HepG2 (cell line): ENCODE data around the gene ATP2C2. TPM values are rescaled to one million over a fixed set of nuclear protein-coding genes. Genes with fewer than 3 reads are reported as not detected.

ENCODE experiments used
- HOXD1 ChIP-seq: sonication (generic); formaldehyde crosslinking; IDR thresholded peaks from 2 replicates; pipeline ENCODE4 v1.5.0; 2020; ENCODE audit warnings: missing genetic modification reagents
- PHB2 ChIP-seq: fragments of 450-650 bp; IDR thresholded peaks from 2 replicates; pipeline ENCODE4 v1.6.1; 2018; ENCODE audit not compliant: partially characterized antibody
- POGZ ChIP-seq: sonication (generic); formaldehyde crosslinking; IDR thresholded peaks from 2 replicates; pipeline ENCODE4 v1.4.0; 2020; ENCODE audit warnings: mild to moderate bottlenecking, missing genetic modification reagents
- RBFOX2 ChIP-seq: fragments of 200-400 bp; formaldehyde crosslinking; IDR thresholded peaks from 2 replicates; pipeline ENCODE4 v1.6.1; 2017; ENCODE audit warnings: low read depth, mild to moderate bottlenecking, low read length
- SIN3A ChIP-seq: IDR thresholded peaks from 2 replicates; pipeline ENCODE4 v1.6.1; 2011; ENCODE audit warnings: low read depth, mild to moderate bottlenecking, control low read depth, low read length, borderline replicate concordance
- SYNCRIP ChIP-seq: fragments of 200-400 bp; formaldehyde crosslinking; IDR thresholded peaks from 2 replicates; pipeline ENCODE4 v1.6.1; 2018; ENCODE audit warnings: mild to moderate bottlenecking, low read depth, low read length; ENCODE audit not compliant: insufficient read depth
- USF2 ChIP-seq, 2 experiments: sonication (generic) in 1 of 2; formaldehyde crosslinking in 1 of 2; IDR thresholded peaks; 2 replicates each; pipeline versions ENCODE4 v1.5.1 to v1.6.1; 2011 to 2020; ENCODE audit warnings: borderline replicate concordance in 1 of 2, low read depth in 1 of 2, low read length in 1 of 2, mild to moderate bottlenecking in 1 of 2, missing genetic modification reagents in 1 of 2, moderate library complexity in 1 of 2
- ZNF180 ChIP-seq: sonication (generic); formaldehyde crosslinking; IDR thresholded peaks from 2 replicates; pipeline ENCODE4 v1.4.0; 2020; ENCODE audit warnings: low read depth, missing genetic modification reagents, borderline replicate concordance
- ZNF318 ChIP-seq: sonication (generic); formaldehyde crosslinking; IDR thresholded peaks from 2 replicates; pipeline ENCODE4 v1.4.0; 2020; ENCODE audit warnings: mild to moderate bottlenecking, missing genetic modification reagents
- ZNF354B ChIP-seq: sonication (generic); formaldehyde crosslinking; IDR thresholded peaks from 2 replicates; pipeline ENCODE4 v1.8.0; 2022; ENCODE audit warnings: mild to moderate bottlenecking, missing genetic modification reagents
- ZNF839 ChIP-seq: sonication (generic); formaldehyde crosslinking; IDR thresholded peaks from 2 replicates; pipeline ENCODE4 v1.4.0; 2020; ENCODE audit warnings: missing genetic modification reagents, mild to moderate bottlenecking, borderline replicate concordance
- polyA plus RNA-seq, 8 experiments: library from polyadenylated mRNA; depleted of rRNA in 3 of 8; stranded (reverse) in 7 of 8; unstranded in 1 of 8; fragments of >200 nt; fragmentation: Illumina TruSeq in 4 of 8; extraction: Trizol in 4 of 8; gene quantifications; 2 replicates each; pipeline versions ENCODE4 v1.2.1 to v1.2.3, GENCODE V29; 2011 to 2016; ENCODE audit warnings: low read depth in 4 of 8, missing spikeins in 1 of 8, mixed read lengths in 1 of 8; ENCODE audit not compliant: insufficient read depth in 1 of 8
- total RNA-seq, 5 experiments: library from RNA; depleted of rRNA; stranded (reverse); fragments of >200 nt; fragmentation: Illumina TruSeq; extraction: Trizol; gene quantifications; 2 replicates each; pipeline ENCODE4 v1.2.3, GENCODE V29; 2016; ENCODE audit warnings: low read depth in 1 of 5
- TF ChIP-seq, protein P1 (sequence below): sonication (generic); formaldehyde crosslinking; IDR thresholded peaks from 2 replicates; pipeline ENCODE4 v1.8.0; 2022; ENCODE audit warnings: missing genetic modification reagents, mild to moderate bottlenecking, moderate library complexity, borderline replicate concordance
- TF ChIP-seq, protein P2 (sequence below): sonication (generic); formaldehyde crosslinking; IDR thresholded peaks from 2 replicates; pipeline ENCODE4 v1.5.1; 2020; ENCODE audit warnings: missing genetic modification reagents, mild to moderate bottlenecking, borderline replicate concordance

The ATP2C2 gene
- total and polyA plus RNA-seq, 2 of the 13 experiments (the other 11 are each of a cell fraction or from before 2014, with no cell fraction given): 0.07 TPM; not detected in 1

DNA sequence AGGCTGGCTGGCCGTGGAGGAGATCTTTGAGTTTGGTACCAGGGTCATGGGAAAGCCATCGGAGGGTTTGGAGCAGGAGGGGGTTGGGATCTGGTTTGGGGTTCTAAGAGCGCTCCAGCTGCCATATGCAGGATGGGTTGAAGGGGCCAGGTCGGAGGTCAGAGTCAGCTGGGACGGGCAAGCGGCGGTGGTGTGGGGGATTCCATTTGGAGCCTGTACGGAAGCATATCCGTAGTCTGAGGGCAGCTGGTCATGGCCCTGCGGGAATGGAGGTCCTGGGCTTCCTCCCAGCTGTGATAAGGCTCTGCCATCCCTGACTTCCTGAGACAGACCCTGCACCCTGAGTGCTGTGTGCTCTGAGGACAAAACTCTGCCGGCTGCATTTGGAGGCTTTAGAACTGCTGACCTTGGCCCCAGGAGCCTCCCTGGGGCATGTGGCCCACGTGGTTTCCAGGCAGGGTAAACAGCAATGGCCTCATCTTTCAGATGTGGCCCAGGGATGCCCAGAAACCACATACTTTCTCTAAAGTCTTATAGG is 46.5 kb downstream of the ATP2C2 start (continued):
- TF ChIP-seq ZNF318 (CRISPR knock-in tag) (no peak), ZNF839 (no peak), ZNF180 (CRISPR knock-in tag) (no peak), USF2 (IDR thresholded peaks at IDR 0.05; ENCODE audit: low read depth, low read length) (peak; percentile 85), USF2 (CRISPR knock-in tag; IDR thresholded peaks at IDR 0.05; ENCODE audit: borderline replicate concordance) (peak; percentile 95; the same call in 1 of the 2 replicates), ZNF354B (no peak), HOXD1 (CRISPR knock-in tag) (peak; percentile 86), RBFOX2 (no peak), SIN3A (0 out of 2 replicates have a peak, but pooled peaks have one; percentile 24), SYNCRIP (no peak), PHB2 (no peak), POGZ (CRISPR knock-in tag) (peak; percentile 54)
- TF ChIP-seq, protein P1, sequence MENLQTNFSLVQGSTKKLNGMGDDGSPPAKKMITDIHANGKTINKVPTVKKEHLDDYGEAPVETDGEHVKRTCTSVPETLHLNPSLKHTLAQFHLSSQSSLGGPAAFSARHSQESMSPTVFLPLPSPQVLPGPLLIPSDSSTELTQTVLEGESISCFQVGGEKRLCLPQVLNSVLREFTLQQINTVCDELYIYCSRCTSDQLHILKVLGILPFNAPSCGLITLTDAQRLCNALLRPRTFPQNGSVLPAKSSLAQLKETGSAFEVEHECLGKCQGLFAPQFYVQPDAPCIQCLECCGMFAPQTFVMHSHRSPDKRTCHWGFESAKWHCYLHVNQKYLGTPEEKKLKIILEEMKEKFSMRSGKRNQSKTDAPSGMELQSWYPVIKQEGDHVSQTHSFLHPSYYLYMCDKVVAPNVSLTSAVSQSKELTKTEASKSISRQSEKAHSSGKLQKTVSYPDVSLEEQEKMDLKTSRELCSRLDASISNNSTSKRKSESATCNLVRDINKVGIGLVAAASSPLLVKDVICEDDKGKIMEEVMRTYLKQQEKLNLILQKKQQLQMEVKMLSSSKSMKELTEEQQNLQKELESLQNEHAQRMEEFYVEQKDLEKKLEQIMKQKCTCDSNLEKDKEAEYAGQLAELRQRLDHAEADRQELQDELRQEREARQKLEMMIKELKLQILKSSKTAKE: peak; percentile 61; the same call in 1 of the 2 replicates
- TF ChIP-seq, protein P2, sequence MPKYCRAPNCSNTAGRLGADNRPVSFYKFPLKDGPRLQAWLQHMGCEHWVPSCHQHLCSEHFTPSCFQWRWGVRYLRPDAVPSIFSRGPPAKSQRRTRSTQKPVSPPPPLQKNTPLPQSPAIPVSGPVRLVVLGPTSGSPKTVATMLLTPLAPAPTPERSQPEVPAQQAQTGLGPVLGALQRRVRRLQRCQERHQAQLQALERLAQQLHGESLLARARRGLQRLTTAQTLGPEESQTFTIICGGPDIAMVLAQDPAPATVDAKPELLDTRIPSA: no peak
